HG03457 (cell line): Measurements from ENCODE around the gene MBOAT1.
"Not testable (repeated sequence)": the region's sequence is repeated elsewhere in the genome, so short reads cannot be mapped to it uniquely, and the experiment has no call there.

ENCODE experiments used
- ATAC-seq: cut with Tn5 transposase; IDR thresholded peaks from one replicate; pipeline ENCODE4 v1.9.1; 2021; ENCODE audit warnings: moderate number of reproducible peaks; ENCODE audit not compliant: unreplicated experiment

The MBOAT1 gene, protein sequence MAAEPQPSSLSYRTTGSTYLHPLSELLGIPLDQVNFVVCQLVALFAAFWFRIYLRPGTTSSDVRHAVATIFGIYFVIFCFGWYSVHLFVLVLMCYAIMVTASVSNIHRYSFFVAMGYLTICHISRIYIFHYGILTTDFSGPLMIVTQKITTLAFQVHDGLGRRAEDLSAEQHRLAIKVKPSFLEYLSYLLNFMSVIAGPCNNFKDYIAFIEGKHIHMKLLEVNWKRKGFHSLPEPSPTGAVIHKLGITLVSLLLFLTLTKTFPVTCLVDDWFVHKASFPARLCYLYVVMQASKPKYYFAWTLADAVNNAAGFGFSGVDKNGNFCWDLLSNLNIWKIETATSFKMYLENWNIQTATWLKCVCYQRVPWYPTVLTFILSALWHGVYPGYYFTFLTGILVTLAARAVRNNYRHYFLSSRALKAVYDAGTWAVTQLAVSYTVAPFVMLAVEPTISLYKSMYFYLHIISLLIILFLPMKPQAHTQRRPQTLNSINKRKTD

DNA sequence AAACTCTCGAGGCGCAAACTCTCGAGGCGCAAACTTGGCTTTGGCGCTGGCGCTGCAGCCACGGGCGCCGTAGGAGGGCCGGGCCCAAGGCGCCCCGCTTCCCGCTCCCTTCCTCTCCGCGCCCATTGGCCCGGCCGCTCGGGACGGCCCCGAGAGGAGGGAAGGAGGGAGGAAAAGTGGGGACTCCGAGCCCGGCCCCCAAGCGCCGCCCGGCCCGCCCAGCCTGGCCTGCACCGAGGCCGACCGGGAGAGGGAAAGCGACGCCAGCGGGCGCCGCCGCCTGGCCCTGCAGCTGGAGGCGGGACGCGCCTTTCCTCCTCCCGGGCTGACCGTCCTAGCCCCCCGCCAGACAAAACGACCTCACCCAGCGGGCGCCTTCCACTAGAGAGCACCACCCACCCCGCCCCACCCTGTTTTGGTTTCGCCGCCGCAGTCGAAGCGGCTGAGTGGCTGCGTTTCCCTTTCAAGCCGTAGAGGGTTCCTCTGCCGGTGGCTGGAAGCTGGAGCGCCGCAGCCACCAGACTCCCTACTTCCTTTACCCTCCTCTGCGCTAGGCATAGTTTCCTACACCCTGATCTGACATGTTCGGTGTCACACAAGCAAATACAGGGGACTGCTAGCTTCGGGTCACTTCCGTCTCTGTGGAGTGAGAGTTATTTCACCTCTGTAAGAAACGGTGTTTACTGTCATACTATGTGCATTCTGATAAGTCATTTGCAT lies at the start of gene MBOAT1:
Gene MBOAT1, minus strand, starts transcription at position 78 of the 720 bp plus-strand sequence. CDS start 235 bp downstream, outside the sequence.
- peak; percentile 84 for ATAC-seq

DNA sequence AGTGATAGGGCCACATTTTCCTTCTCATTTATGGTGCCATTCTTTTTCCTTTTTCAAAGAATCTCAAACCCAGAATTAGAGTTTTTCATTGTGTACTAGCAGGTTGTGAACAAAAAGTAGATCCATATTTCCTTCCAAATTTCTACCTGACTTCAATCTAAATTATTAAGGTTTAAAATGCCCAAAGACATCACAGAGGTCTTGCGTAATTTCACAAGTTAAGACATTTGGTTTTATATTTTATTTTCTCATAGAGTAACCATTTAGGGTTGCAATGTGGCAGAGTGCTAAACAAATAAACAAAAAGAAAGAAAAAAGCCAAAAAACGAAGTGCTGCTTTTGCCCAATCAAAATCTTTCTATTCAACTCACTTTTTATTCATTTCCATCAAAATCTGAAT lies 49.4 kb upstream of the MBOAT1 start:
- no peak for ATAC-seq

DNA sequence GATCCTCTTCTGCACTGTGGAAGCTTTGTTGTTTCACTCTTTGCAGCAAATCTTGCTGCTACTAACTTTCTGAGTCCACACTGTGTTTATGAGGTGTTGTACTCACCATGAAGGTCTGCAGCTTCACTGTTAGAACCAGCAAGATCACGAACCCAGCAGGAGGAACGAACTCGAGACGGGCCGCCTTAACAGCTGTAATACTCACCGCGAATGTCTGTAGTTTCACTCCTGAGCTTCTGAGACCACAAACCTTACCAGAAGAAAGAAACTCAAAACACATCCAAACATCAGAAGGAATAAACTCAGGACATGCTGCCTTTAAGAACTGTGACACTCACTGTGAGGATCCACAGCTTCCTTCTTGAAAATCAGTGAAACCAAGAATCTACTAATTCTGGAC lies 48.1 kb upstream of the MBOAT1 start:
- ATAC-seq = no peak

GRCh38 chr6:20259316-20260049 lies 47.2 kb upstream of the MBOAT1 start:
- ATAC-seq = no peak

DNA sequence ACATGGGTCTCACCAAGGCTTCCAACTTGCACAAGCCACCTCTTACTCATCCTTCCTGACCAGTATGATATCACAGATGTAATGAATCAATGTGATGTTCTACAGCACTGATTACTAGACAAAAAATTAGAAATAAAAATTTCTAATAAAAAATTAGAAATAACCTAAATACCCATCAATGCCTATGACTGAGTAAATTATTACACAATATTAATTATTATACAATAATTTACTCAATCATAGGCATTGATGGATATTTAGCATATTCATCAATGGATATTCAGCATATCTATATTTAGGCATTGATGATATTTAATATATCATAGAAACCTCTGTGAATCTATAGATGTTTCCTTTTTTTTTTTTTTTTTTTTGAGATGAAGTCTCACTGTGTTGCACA lies 43.2 kb upstream of the MBOAT1 start:
- ATAC-seq = no peak

- ATAC-seq = no peak
Measured at GRCh38 chr6:20254295-20254694, 42.0 kb upstream of the MBOAT1 start.

DNA sequence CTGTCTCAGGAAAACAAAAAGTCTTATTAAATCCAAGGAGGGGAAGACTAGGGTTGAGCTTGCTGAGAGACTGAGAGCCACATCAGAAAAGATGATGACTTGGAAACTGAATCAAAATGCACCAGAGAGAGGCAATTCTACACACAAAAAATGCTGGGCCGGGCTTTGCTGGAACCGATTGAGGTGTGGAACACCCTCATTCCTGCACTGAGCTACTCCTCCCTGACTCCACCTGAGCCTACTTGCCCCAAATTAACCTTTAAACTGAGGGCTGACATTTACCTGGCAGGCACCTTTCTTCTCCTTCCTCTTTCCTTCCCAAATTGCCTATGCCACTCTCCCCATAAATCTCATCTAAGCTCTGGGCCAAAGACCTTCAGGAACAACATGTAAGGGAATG lies 40.8 kb upstream of the MBOAT1 start:
- no peak for ATAC-seq

GRCh38 chr6:20252311-20252710 lies 40.0 kb upstream of the MBOAT1 start:
- ATAC-seq = no peak

- no peak for ATAC-seq
Measured at GRCh38 chr6:20251525-20251924, 39.3 kb upstream of the MBOAT1 start.

- ATAC-seq = no peak
Measured at GRCh38 chr6:20246125-20246524, 33.9 kb upstream of the MBOAT1 start.

- not testable (repeated sequence) for ATAC-seq
Measured at GRCh38 chr6:20244807-20245681, 32.8 kb upstream of the MBOAT1 start.

DNA sequence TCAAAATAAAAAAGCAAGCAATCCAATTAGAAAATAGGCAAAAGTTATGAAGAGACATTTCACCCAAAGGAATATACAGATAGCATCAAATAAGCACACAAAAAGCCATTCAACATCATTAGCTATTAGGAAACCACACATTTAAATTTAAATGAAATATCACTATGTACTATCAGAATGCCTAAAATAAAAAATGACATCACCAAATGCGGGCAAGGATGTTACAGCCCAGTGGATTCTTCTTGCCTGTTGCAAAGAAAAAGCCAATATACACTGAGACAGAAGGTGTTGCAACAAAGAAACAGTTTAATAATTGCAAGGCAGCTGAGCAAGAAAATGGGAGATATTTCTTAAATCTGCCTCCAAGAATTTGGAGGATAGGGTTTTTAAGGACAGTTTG lies 31.0 kb upstream of the MBOAT1 start:
- ATAC-seq = no peak

GRCh38 chr6:20242397-20242796 lies 30.1 kb upstream of the MBOAT1 start:
- ATAC-seq = no peak

- ATAC-seq = no peak
Measured at GRCh38 chr6:20241102-20241501, 28.8 kb upstream of the MBOAT1 start.

- no peak for ATAC-seq
Measured at GRCh38 chr6:20238688-20239587, 26.7 kb upstream of the MBOAT1 start.

- ATAC-seq = no peak
Measured at GRCh38 chr6:20237677-20238460, 25.6 kb upstream of the MBOAT1 start.

- no peak for ATAC-seq
Measured at GRCh38 chr6:20236909-20237600, 24.8 kb upstream of the MBOAT1 start.

GRCh38 chr6:20236344-20236743 lies 24.1 kb upstream of the MBOAT1 start:
- ATAC-seq = no peak
